Neuronal stem cell (in vitro differentiated cells): ENCODE data around the gene OR2D2.

Experiments used
- DNase-seq: peaks from one replicate; pipeline ENCODE4 v3.0.0-alpha.2; 2013; ENCODE audit warnings: low spot score
- H2AFZ ChIP-seq: one replicate; pipeline ENCODE4 v1.6.1; 2013; ENCODE audit warnings: mild to moderate bottlenecking, low read length, inconsistent platforms
- H2AK5ac ChIP-seq: 2 replicates; pipeline ENCODE4 v1.6.1; 2013; ENCODE audit warnings: low read depth, mild to moderate bottlenecking, inconsistent platforms, low read length, moderate library complexity, mixed read lengths
- H2BK120ac ChIP-seq: 2 replicates; pipeline ENCODE4 v1.6.1; 2013; ENCODE audit warnings: low read depth, mild to moderate bottlenecking, inconsistent platforms, low read length, moderate library complexity, mixed read lengths
- H2BK12ac ChIP-seq: one replicate; pipeline ENCODE4 v1.6.1; 2013; ENCODE audit warnings: low read length, inconsistent platforms
- H2BK15ac ChIP-seq: 2 replicates; pipeline ENCODE4 v1.6.1; 2013; ENCODE audit warnings: mild to moderate bottlenecking, low read length, inconsistent platforms, mixed read lengths
- H2BK5ac ChIP-seq: one replicate; pipeline ENCODE4 v1.6.1; 2013; ENCODE audit warnings: inconsistent platforms, mild to moderate bottlenecking, low read length, moderate library complexity
- H3K14ac ChIP-seq: one replicate; pipeline ENCODE4 v1.6.1; 2013; ENCODE audit warnings: low read length, inconsistent platforms
- H3K18ac ChIP-seq: 2 replicates; pipeline ENCODE4 v1.6.1; 2013; ENCODE audit warnings: low read length, inconsistent platforms
- H3K23ac ChIP-seq: 2 replicates; pipeline ENCODE4 v1.6.1; 2013; ENCODE audit warnings: low read depth, mild to moderate bottlenecking, mixed read lengths, low read length, inconsistent platforms; ENCODE audit not compliant: poor library complexity
- H3K27ac ChIP-seq: replicated peaks from 3 replicates; pipeline ENCODE4 v1.5.1; 2013; ENCODE audit warnings: low read length, inconsistent platforms
- H3K27me3 ChIP-seq, 3 experiments: 2 replicates each; pipeline ENCODE4 v1.6.1; 2013; ENCODE audit warnings: low read length in 3 of 3, mild to moderate bottlenecking in 2 of 3, inconsistent platforms in 1 of 3, low read depth in 1 of 3, mixed read lengths in 1 of 3, moderate library complexity in 1 of 3; ENCODE audit not compliant: control insufficient read depth in 3 of 3, insufficient read depth in 3 of 3
- H3K36me3 ChIP-seq, 2 donors: replicated peaks in 1 of 2; 2 replicates each; pipeline ENCODE4 v1.6.1; 2013; ENCODE audit warnings: low read length in 2 of 2; ENCODE audit not compliant: control insufficient read depth in 2 of 2, insufficient read depth in 2 of 2
- H3K4ac ChIP-seq: 2 replicates; pipeline ENCODE4 v1.6.1; 2013; ENCODE audit warnings: inconsistent platforms, mild to moderate bottlenecking, low read length, moderate library complexity
- H3K4me1 ChIP-seq, 2 donors: 1 replicate in 1 of 2; 2 replicates in 1 of 2; pipeline ENCODE4 v1.6.1; 2013; ENCODE audit warnings: low read length in 2 of 2, low read depth in 1 of 2; ENCODE audit not compliant: control insufficient read depth in 2 of 2, insufficient read depth in 1 of 2
- H3K4me2 ChIP-seq: one replicate; pipeline ENCODE4 v1.6.1; 2013; ENCODE audit warnings: mild to moderate bottlenecking, low read length, inconsistent platforms; ENCODE audit not compliant: insufficient read depth, poor library complexity, severe bottlenecking
- H3K4me3 ChIP-seq, 2 donors: 2 replicates each; pipeline ENCODE4 v1.5.1; 2013; ENCODE audit warnings: low read length in 2 of 2, mild to moderate bottlenecking in 2 of 2, inconsistent platforms in 1 of 2, moderate library complexity in 1 of 2
- H3K79me1 ChIP-seq: one replicate; pipeline ENCODE4 v1.6.1; 2013; ENCODE audit warnings: low read depth, mild to moderate bottlenecking, inconsistent platforms, low read length, moderate library complexity
- H3K9ac ChIP-seq: one replicate; pipeline ENCODE4 v1.6.1; 2013; ENCODE audit warnings: mild to moderate bottlenecking, low read depth, low read length, inconsistent platforms; ENCODE audit not compliant: poor library complexity
- H3K9me3 ChIP-seq, 2 donors: replicated peaks in 1 of 2; 2 replicates each; pipeline versions ENCODE3 to v1.6.1; 2013; ENCODE audit warnings: low read length in 2 of 2, mild to moderate bottlenecking in 2 of 2, inconsistent platforms in 1 of 2, low read depth in 1 of 2, mixed read lengths in 1 of 2, moderate library complexity in 1 of 2; ENCODE audit not compliant: control insufficient read depth in 2 of 2, insufficient read depth in 1 of 2
- H4K8ac ChIP-seq: one replicate; pipeline ENCODE4 v1.6.1; 2013; ENCODE audit warnings: low read depth, mild to moderate bottlenecking, inconsistent platforms, low read length, moderate library complexity
- H4K91ac ChIP-seq: one replicate; pipeline ENCODE4 v1.6.1; 2013; ENCODE audit warnings: low read length, low read depth, mild to moderate bottlenecking, inconsistent platforms; ENCODE audit not compliant: poor library complexity
- WGBS, 2 donors: extraction: QIAGEN DNeasy Blood & Tissue Kit; methylation state at CpG; one replicate each; pipeline ENCODE4 v1.1.7; 2013; ENCODE audit warnings: missing lambda C conversion rate in 2 of 2, mixed read lengths in 1 of 2; ENCODE audit not compliant: insufficient read length in 2 of 2, insufficient replicate concordance in 1 of 2; ENCODE audit errors: extremely low coverage in 2 of 2; 5-methylcytosine and 5-hydroxymethylcytosine counted together

Gene OR2D2

GRCh38 chr11:6928916-6929315, 36.6 kb upstream of the OR2D2 start:
- no peak overlapping the region for H3K14ac ChIP-seq
- no CpG with 5 or more reads among the region's 4 CpGs for WGBS, 2 donors

GRCh38 chr11:6927030-6927617, 34.8 kb upstream of the OR2D2 start:
- H3K14ac ChIP-seq: no peak overlapping the region

More at GRCh38 chr11:6928916-6929315, 36.6 kb upstream of the OR2D2 start:
- peaks cover 0 to 4% of the 10 kb centered on the region in 2 donors for H3K9me3 ChIP-seq
- no peak overlapping the region for H3K18ac ChIP-seq
- H3K27ac ChIP-seq: no peak overlapping the region
- H2BK15ac ChIP-seq: no peak overlapping the region
- H3K9ac ChIP-seq: no peak overlapping the region
- H2BK5ac ChIP-seq: no peak overlapping the region
- no peak overlapping the region for H3K4ac ChIP-seq
- H2BK120ac ChIP-seq: no peak overlapping the region
- no peak overlapping the region for H3K4me3 ChIP-seq
- no peaks in the 10 kb centered on the region for H3K27me3 ChIP-seq
- H3K36me3 ChIP-seq: peaks cover 0 to 23% of the 10 kb centered on the region in 2 donors
- H3K4me2 ChIP-seq: no peak overlapping the region
- no peak overlapping the region for H3K23ac ChIP-seq
- H4K91ac ChIP-seq: no peak overlapping the region
- no peak for DNase-seq
- H4K8ac ChIP-seq: no peak overlapping the region
- no peak overlapping the region for H2AK5ac ChIP-seq
- H2BK12ac ChIP-seq: no peak overlapping the region
- H3K4me1 ChIP-seq: peaks cover 0 to 11% of the 10 kb centered on the region in 2 donors
- H3K79me1 ChIP-seq: peaks cover 2% of the 10 kb centered on the region
- no peak overlapping the region for H2AFZ ChIP-seq

GRCh38 chr11:6926208-6927029, 34.1 kb upstream of the OR2D2 start, which contains the start of gene ZNF215:
Gene ZNF215 (plus strand): TSS chr11:6926426. CDS start chr11:6932273, 5,847 bp downstream.
- peak within 1 kb of the TSS; percentile 9 for H4K91ac ChIP-seq
- H2BK12ac ChIP-seq: no peak within 1 kb of the TSS
- H2AFZ ChIP-seq: peak within 1 kb of the TSS; percentile 96
- H4K8ac ChIP-seq: no peak within 1 kb of the TSS
- H3K4ac ChIP-seq: no peak within 1 kb of the TSS
- no peak within 1 kb of the TSS for H3K14ac ChIP-seq
- H3K4me1 ChIP-seq: peaks cover 0 to 11% of the 10 kb centered on the region in 2 donors
- H2BK15ac ChIP-seq: peak within 1 kb of the TSS; percentile 35
- H3K27ac ChIP-seq: peak within 1 kb of the TSS; percentile 72
- H3K9ac ChIP-seq: peak within 1 kb of the TSS; percentile 95
- peak within 1 kb of the TSS; percentile 99 for H3K18ac ChIP-seq
- H3K79me1 ChIP-seq: peaks cover 2% of the 10 kb centered on the region
- H3K4me3 ChIP-seq: peak within 1 kb of the TSS; percentile 87 to 90
- H3K4me2 ChIP-seq: peak within 1 kb of the TSS; percentile 71
- H2BK120ac ChIP-seq: no peak within 1 kb of the TSS
- peak within 1 kb of the TSS; percentile 30 for H2BK5ac ChIP-seq
- H3K36me3 ChIP-seq: peaks cover 0 to 8% of the 10 kb centered on the region in 2 donors
- WGBS, 2 donors: no CpG with 5 or more reads among the region's 61 CpGs
- H3K9me3 ChIP-seq: no peaks in the 10 kb centered on the region
- H3K23ac ChIP-seq: peak within 1 kb of the TSS; percentile 34
- peak; percentile 78 for DNase-seq
- H2AK5ac ChIP-seq: no peak within 1 kb of the TSS
- H3K27me3 ChIP-seq: no peaks in the 10 kb centered on the region

More at GRCh38 chr11:6927030-6927617, 34.8 kb upstream of the OR2D2 start:
- 100% methylated on average over 1 of the region's 11 CpGs; no CpG with 5 or more reads in 1 of the 2 donors for WGBS, 2 donors
- Histone ChIP-seq H3K23ac (peak overlapping the region; percentile 34), H3K4ac (no peak overlapping the region), H3K4me2 (peak overlapping the region; percentile 71), H4K91ac (no peak overlapping the region), H3K9ac (peak overlapping the region; percentile 95), H2BK12ac (no peak overlapping the region), H3K4me3 (peak overlapping the region; percentile 87 to 90), H3K27ac (no peak overlapping the region), H3K4me1 (peaks cover 0 to 11% of the 10 kb centered on the region in 2 donors), H2BK120ac (no peak overlapping the region), H2BK5ac (no peak overlapping the region), H3K27me3 (no peaks in the 10 kb centered on the region), H3K36me3 (peaks cover 0 to 11% of the 10 kb centered on the region in 2 donors), H2BK15ac (no peak overlapping the region), H3K18ac (no peak overlapping the region), H2AK5ac (no peak overlapping the region), H4K8ac (no peak overlapping the region), H3K9me3 (no peaks in the 10 kb centered on the region), H2AFZ (peak overlapping the region; percentile 96), H3K79me1 (peaks cover 2% of the 10 kb centered on the region)
- no peak for DNase-seq
